Measurements from ENCODE around the gene NEURL2.

- TF ChIP-seq CTCF (IDR thresholded peaks at IDR 0.05) (no peak), POLR2A (IDR thresholded peaks at IDR 0.05) (no peak), POLR2AphosphoS5 (IDR thresholded peaks at IDR 0.05) (no peak)
Observed at GRCh38 chr20:45863543-45864470, 27.2 kb downstream of the NEURL2 start.
